ENCODE results near the gene NUDT8.

DNA sequence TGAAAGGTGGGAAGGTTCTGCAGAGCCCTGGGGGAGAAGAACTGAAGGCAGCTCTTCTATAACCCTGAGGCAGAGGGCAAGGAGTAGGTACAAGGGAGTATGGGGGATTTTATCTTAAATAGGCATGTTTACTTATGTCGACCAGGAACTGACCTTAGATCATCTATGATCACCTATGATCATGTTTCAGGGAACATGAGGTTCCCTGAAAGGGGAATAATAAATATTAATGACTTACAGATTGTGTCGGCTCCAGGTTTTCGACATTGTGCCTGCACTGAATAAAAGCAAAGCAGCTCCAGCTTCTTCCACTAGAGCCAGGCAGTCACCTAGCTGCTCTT, 36.2 kb downstream of the NUDT8 start:
- TF ChIP-seq POLR2A (IDR thresholded peaks at IDR 0.05; ENCODE audit: low read length) (no peak), GATA1 (IDR thresholded peaks at IDR 0.05; ENCODE audit: low read depth, low read length) (no peak)

Data from erythroblast (primary cell).